HEK293T (cell line): ENCODE data around the gene GRP.

ENCODE experiments used
- CTCF ChIA-PET: fragments of 350-600 bp; formaldehyde crosslinking; extraction: SDS; loops from one replicate; lab custom pipeline; 2021; ENCODE audit warnings: antibody characterized with exemption, inconsistent platforms; lab: Yijun Ruan, JAX
- POLR2A ChIA-PET: fragments of 350-600 bp; formaldehyde crosslinking; extraction: SDS; loops from one replicate; lab custom pipeline; 2020; ENCODE audit warnings: antibody characterized with exemption, inconsistent platforms; lab: Yijun Ruan, JAX
- DNase-seq: peaks from one replicate; pipeline ENCODE4 v3.0.0; 2012; ENCODE audit warnings: mixed read lengths; ENCODE audit errors: extremely low spot score
- ARNT ChIP-seq: fragments of 450-650 bp; IDR thresholded peaks from 2 replicates; pipeline ENCODE4 v1.6.1; 2017; ENCODE audit warnings: mild to moderate bottlenecking
- BHLHE40 ChIP-seq: fragments of 450-650 bp; IDR thresholded peaks from 2 replicates; pipeline ENCODE4 v1.6.1; 2016; ENCODE audit warnings: mild to moderate bottlenecking, moderate library complexity, borderline replicate concordance
- CTBP1 ChIP-seq: fragments of 450-650 bp; IDR thresholded peaks from 2 replicates; pipeline ENCODE4 v1.6.1; 2016; ENCODE audit warnings: borderline replicate concordance
- ELF4 ChIP-seq: fragments of 450-650 bp; IDR thresholded peaks from 2 replicates; pipeline ENCODE4 v1.6.1; 2017; ENCODE audit warnings: antibody characterized with exemption
- FOXA1 ChIP-seq: fragments of 450-650 bp; IDR thresholded peaks from 2 replicates; pipeline ENCODE4 v1.6.1; 2016; ENCODE audit warnings: mild to moderate bottlenecking
- FOXK2 ChIP-seq: fragments of 450-650 bp; IDR thresholded peaks from 2 replicates; pipeline ENCODE4 v1.6.1; 2016; ENCODE audit warnings: mild to moderate bottlenecking
- FOXM1 ChIP-seq: fragments of 450-650 bp; IDR thresholded peaks from 2 replicates; pipeline ENCODE4 v1.6.1; 2017; ENCODE audit warnings: mild to moderate bottlenecking, borderline replicate concordance
- HDGF ChIP-seq: fragments of 450-650 bp; IDR thresholded peaks from 2 replicates; pipeline ENCODE4 v1.6.1; 2017; ENCODE audit warnings: antibody characterized with exemption, borderline replicate concordance
- L3MBTL2 ChIP-seq: fragments of 450-650 bp; conservative IDR thresholded peaks from 2 replicates; pipeline ENCODE4 v1.6.1; 2016; ENCODE audit warnings: mild to moderate bottlenecking
- LEF1 ChIP-seq: fragments of 450-650 bp; IDR thresholded peaks from 2 replicates; pipeline ENCODE4 v1.6.1; 2017; ENCODE audit warnings: mild to moderate bottlenecking, borderline replicate concordance
- NFRKB ChIP-seq: fragments of 450-650 bp; IDR thresholded peaks from 2 replicates; pipeline ENCODE4 v1.6.1; 2016; ENCODE audit warnings: mild to moderate bottlenecking, moderate library complexity
- PKNOX1 ChIP-seq: fragments of 450-650 bp; IDR thresholded peaks from 2 replicates; pipeline ENCODE4 v1.6.1; 2016
- SP1 ChIP-seq: fragments of 450-650 bp; IDR thresholded peaks from 2 replicates; pipeline ENCODE4 v1.6.1; 2017
- SUZ12 ChIP-seq: fragments of 450-650 bp; IDR thresholded peaks from 2 replicates; pipeline ENCODE4 v1.6.1; 2016; ENCODE audit warnings: mild to moderate bottlenecking
- TARDBP ChIP-seq: fragments of 450-650 bp; IDR thresholded peaks from 2 replicates; pipeline ENCODE4 v1.6.1; 2016
- ZNF384 ChIP-seq: fragments of 450-650 bp; IDR thresholded peaks from 2 replicates; pipeline ENCODE4 v1.6.1; 2016

Gene GRP

GRCh38 chr18:59231114-59231513, 11.2 kb downstream of the GRP start:
- POLR2A ChIA-PET: no interaction called here

GRCh38 chr18:59231877-59232276, 11.9 kb downstream of the GRP start:
- TF ChIP-seq LEF1: no peak
- TF ChIP-seq BHLHE40: no peak
- TF ChIP-seq CTBP1: no peak
- TF ChIP-seq FOXA1: no peak
- no peak for TF ChIP-seq HDGF
- no peak for TF ChIP-seq SUZ12
- TF ChIP-seq SP1: no peak
- TF ChIP-seq L3MBTL2: no peak
- no peak for TF ChIP-seq FOXK2
- TF ChIP-seq TARDBP: no peak
- no peak for TF ChIP-seq PKNOX1
- ChIA-PET CTCF (no interaction called here), POLR2A (no interaction called here)
- DNase-seq: no peak

More at GRCh38 chr18:59231114-59231513, 11.2 kb downstream of the GRP start:
- no peak for DNase-seq
- CTCF ChIA-PET: no interaction called here
- TF ChIP-seq ARNT: no peak
- TF ChIP-seq ELF4: no peak
- TF ChIP-seq SP1: no peak
- TF ChIP-seq FOXK2: no peak
- TF ChIP-seq PKNOX1: no peak
- TF ChIP-seq HDGF: no peak
- no peak for TF ChIP-seq L3MBTL2
- no peak for TF ChIP-seq SUZ12
- TF ChIP-seq TARDBP: no peak
- TF ChIP-seq LEF1: no peak
- no peak for TF ChIP-seq CTBP1
- no peak for TF ChIP-seq BHLHE40
- no peak for TF ChIP-seq FOXA1

GRCh38 chr18:59232309-59233016, 12.5 kb downstream of the GRP start:
- TF ChIP-seq TARDBP (no peak), ZNF384 (no peak), BHLHE40 (no peak), NFRKB (no peak), SUZ12 (no peak), FOXK2 (no peak), FOXA1 (no peak), CTBP1 (no peak), ARNT (no peak), ELF4 (no peak), HDGF (no peak), L3MBTL2 (no peak), LEF1 (no peak)
- no peak for DNase-seq
- CTCF ChIA-PET: no interaction called here
- POLR2A ChIA-PET: no interaction called here

- POLR2A ChIA-PET: no interaction called here
- CTCF ChIA-PET: no interaction called here
- no peak for DNase-seq
- TF ChIP-seq SP1: no peak
- TF ChIP-seq SUZ12: no peak
- no peak for TF ChIP-seq TARDBP
- no peak for TF ChIP-seq BHLHE40
Measured at GRCh38 chr18:59233017-59233410, 13.1 kb downstream of the GRP start.

GRCh38 chr18:59238385-59238784, 18.4 kb downstream of the GRP start:
- DNase-seq: no peak
- no peak for TF ChIP-seq ZNF384
- no peak for TF ChIP-seq FOXM1
- no peak for TF ChIP-seq BHLHE40
- no peak for TF ChIP-seq FOXK2
- TF ChIP-seq L3MBTL2: no peak
- no peak for TF ChIP-seq HDGF
- no peak for TF ChIP-seq SUZ12
- TF ChIP-seq LEF1: no peak
- TF ChIP-seq ELF4: no peak
- TF ChIP-seq PKNOX1: no peak
- TF ChIP-seq CTBP1: no peak
- TF ChIP-seq FOXA1: no peak
- no peak for TF ChIP-seq SP1
- TF ChIP-seq NFRKB: no peak
- TF ChIP-seq TARDBP: no peak
- TF ChIP-seq ARNT: no peak
- CTCF ChIA-PET: no interaction called here
- POLR2A ChIA-PET: no interaction called here

GRCh38 chr18:59239642-59240041, 19.7 kb downstream of the GRP start:
- no peak for DNase-seq
- ChIA-PET CTCF (no interaction called here), POLR2A (no interaction called here)
- TF ChIP-seq TARDBP (no peak), SP1 (no peak), LEF1 (no peak), BHLHE40 (no peak), FOXK2 (no peak), ELF4 (no peak), HDGF (no peak), CTBP1 (no peak), FOXA1 (no peak), ZNF384 (no peak), FOXM1 (no peak)
